Suprapubic skin (tissue), 4 donors: ENCODE results near the gene MAP4K3. TPM values are rescaled to one million over a fixed set of nuclear protein-coding genes. Genes with fewer than 3 reads are reported as not detected.

Source experiments
- DNase-seq, 2 donors: peaks; one replicate each; pipeline ENCODE4 v3.0.0-alpha.2; 2019; ENCODE audit warnings: low spot score in 2 of 2
- H3K27ac ChIP-seq: fragments of 200-600 bp; sonication (generic); one replicate; pipeline ENCODE4 v1.5.1; 2019
- H3K27me3 ChIP-seq: fragments of 200-600 bp; sonication (generic); one replicate; pipeline ENCODE4 v1.5.1; 2019
- H3K36me3 ChIP-seq: fragments of 200-600 bp; sonication (generic); one replicate; pipeline ENCODE4 v1.5.1; 2019
- H3K4me1 ChIP-seq: fragments of 200-600 bp; sonication (generic); one replicate; pipeline ENCODE4 v1.5.1; 2019
- H3K4me3 ChIP-seq: fragments of 200-600 bp; sonication (generic); one replicate; pipeline ENCODE4 v1.5.1; 2019; ENCODE audit warnings: mild to moderate bottlenecking
- H3K9me3 ChIP-seq: fragments of 200-600 bp; sonication (generic); one replicate; pipeline ENCODE4 v1.5.1; 2019
- EP300 ChIP-seq: sonication (generic); formaldehyde crosslinking; IDR thresholded peaks from one replicate; pipeline ENCODE4 v1.6.1; 2017; ENCODE audit warnings: antibody characterized with exemption
- POLR2A ChIP-seq, 2 donors: fragments of 450-650 bp; IDR thresholded peaks; one replicate each; pipeline ENCODE4 v1.6.1; 2017; ENCODE audit warnings: antibody characterized with exemption in 2 of 2, mild to moderate bottlenecking in 2 of 2, moderate library complexity in 2 of 2
- POLR2AphosphoS5 ChIP-seq, 3 donors: sonication (generic); formaldehyde crosslinking; IDR thresholded peaks; one replicate each; pipeline ENCODE4 v1.6.1; 2017; ENCODE audit warnings: antibody characterized with exemption in 3 of 3
- WGBS: methylation state at CpG from one replicate; pipeline ENCODE4 v1.1.5; 2018; 5-methylcytosine and 5-hydroxymethylcytosine counted together
- total RNA-seq, 4 donors: library from RNA; depleted of rRNA; stranded (reverse); fragments of >200 nt; gene quantifications; one replicate each; pipeline ENCODE4 v1.1.0, GENCODE V29; 2016
- TF ChIP-seq, protein P1 (sequence below), 2 donors: fragments of 200-600 bp in 1 of 2; fragments of 450-650 bp in 1 of 2; sonication (generic) in 1 of 2; IDR thresholded peaks; one replicate each; pipeline ENCODE4 v1.5.1; 2016 to 2019; ENCODE audit warnings: antibody characterized with exemption in 2 of 2, mild to moderate bottlenecking in 1 of 2, moderate library complexity in 1 of 2

The MAP4K3 gene
- total RNA-seq, 4 donors from 2014 or later: 26.3 to 59.9 (median 37.8) TPM

DNA sequence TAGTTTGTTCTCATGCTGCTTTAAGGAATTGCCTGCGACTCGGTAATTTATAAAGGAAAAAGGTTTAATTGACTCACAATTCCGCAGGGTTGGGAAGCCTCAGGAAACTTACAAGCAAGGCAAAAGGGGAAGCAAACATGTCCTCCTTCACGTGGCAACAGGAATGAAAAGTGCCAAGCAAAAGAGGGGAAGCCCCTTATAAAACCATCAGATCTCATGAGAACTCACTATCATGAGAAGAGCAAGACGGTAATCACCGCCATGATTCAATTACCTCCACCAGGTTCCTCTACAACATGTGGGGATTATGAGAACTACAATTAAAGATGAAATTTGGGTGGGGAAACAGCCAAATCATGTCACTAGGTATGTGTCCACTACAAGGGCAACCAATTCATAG, 53.9 kb downstream of the MAP4K3 start:
- Histone ChIP-seq H3K36me3 (no peaks in the 10 kb centered on the region), H3K9me3 (no peaks in the 10 kb centered on the region), H3K27me3 (no peaks in the 10 kb centered on the region), H3K27ac (no peak overlapping the region), H3K4me1 (peaks cover 22% of the 10 kb centered on the region), H3K4me3 (no peak overlapping the region)
- TF ChIP-seq EP300 (no peak), POLR2AphosphoS5 (IDR thresholded peaks at IDR 0.05) (no peak), POLR2A (IDR thresholded peaks at IDR 0.05) (no peak)
- TF ChIP-seq, protein P1, sequence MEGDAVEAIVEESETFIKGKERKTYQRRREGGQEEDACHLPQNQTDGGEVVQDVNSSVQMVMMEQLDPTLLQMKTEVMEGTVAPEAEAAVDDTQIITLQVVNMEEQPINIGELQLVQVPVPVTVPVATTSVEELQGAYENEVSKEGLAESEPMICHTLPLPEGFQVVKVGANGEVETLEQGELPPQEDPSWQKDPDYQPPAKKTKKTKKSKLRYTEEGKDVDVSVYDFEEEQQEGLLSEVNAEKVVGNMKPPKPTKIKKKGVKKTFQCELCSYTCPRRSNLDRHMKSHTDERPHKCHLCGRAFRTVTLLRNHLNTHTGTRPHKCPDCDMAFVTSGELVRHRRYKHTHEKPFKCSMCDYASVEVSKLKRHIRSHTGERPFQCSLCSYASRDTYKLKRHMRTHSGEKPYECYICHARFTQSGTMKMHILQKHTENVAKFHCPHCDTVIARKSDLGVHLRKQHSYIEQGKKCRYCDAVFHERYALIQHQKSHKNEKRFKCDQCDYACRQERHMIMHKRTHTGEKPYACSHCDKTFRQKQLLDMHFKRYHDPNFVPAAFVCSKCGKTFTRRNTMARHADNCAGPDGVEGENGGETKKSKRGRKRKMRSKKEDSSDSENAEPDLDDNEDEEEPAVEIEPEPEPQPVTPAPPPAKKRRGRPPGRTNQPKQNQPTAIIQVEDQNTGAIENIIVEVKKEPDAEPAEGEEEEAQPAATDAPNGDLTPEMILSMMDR (IDR thresholded peaks at IDR 0.05): no peak
- WGBS: 85% methylated on average over 6 of the region's 6 CpGs
- no peak for DNase-seq

DNA sequence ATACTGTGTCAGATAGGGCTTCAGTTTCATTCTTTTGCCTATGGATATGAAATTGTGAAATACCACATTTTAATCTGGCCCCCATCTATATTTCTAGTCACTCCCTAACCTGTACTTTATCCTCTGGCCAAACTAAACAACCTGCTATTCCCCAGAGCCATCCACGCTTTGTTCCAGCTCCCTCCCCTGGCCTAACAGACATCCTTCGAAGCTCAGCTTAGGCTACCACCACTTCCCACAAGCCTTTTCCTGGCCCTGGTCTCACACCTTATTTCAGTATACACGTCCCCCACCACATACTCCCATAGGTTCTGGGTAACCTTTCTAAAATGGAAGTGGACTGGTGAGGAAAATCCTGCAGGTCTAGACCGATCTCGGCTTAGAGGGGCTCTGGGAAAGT, 55.4 kb downstream of the MAP4K3 start:
- Histone ChIP-seq H3K4me1 (peaks cover 22% of the 10 kb centered on the region), H3K9me3 (no peaks in the 10 kb centered on the region), H3K27ac (no peak overlapping the region), H3K4me3 (no peak overlapping the region), H3K27me3 (no peaks in the 10 kb centered on the region), H3K36me3 (no peaks in the 10 kb centered on the region)
- DNase-seq: no peak
- TF ChIP-seq EP300 (no peak), POLR2AphosphoS5 (IDR thresholded peaks at IDR 0.05) (no peak), POLR2A (IDR thresholded peaks at IDR 0.05) (no peak)
- TF ChIP-seq, protein P1 (IDR thresholded peaks at IDR 0.05): no peak
- 72% methylated on average over 5 of the region's 5 CpGs for WGBS

DNA sequence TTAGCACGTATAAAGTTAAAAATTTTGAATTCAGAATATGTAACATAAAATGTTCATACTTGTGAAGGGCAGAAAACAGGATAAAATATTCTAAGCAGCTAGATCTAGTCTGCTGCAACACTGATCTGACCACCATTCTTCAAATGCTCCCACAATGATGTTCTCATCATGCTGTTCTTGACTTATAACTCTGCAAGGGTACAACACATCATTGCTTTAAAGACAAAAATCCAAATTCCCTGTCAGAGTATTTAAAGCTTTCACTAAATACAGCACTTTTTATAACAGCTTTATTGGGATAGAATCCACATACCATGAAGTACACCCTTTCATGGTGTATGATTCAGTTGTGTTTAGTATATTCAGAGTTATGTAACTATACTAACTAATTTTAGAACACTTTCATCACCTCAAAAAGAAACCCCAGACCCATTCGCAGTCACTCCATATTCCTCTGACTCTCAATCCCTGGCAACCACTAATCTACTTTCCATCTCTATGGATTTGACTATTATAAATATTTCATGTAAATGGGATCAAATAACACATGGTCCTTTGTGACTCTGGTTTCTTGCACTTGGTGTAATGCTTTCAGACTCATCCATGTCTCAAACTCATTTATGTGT, 56.4 kb downstream of the MAP4K3 start:
- Histone ChIP-seq H3K4me1 (peaks cover 22% of the 10 kb centered on the region), H3K4me3 (no peak overlapping the region), H3K27me3 (no peaks in the 10 kb centered on the region), H3K36me3 (peaks cover 8% of the 10 kb centered on the region), H3K9me3 (no peaks in the 10 kb centered on the region), H3K27ac (no peak overlapping the region)
- TF ChIP-seq POLR2AphosphoS5 (IDR thresholded peaks at IDR 0.05) (no peak), POLR2A (IDR thresholded peaks at IDR 0.05) (no peak), EP300 (no peak)
- TF ChIP-seq, protein P1 (IDR thresholded peaks at IDR 0.05): no peak
- 51% methylated on average over 2 of the region's 2 CpGs for WGBS
- no peak for DNase-seq

DNA sequence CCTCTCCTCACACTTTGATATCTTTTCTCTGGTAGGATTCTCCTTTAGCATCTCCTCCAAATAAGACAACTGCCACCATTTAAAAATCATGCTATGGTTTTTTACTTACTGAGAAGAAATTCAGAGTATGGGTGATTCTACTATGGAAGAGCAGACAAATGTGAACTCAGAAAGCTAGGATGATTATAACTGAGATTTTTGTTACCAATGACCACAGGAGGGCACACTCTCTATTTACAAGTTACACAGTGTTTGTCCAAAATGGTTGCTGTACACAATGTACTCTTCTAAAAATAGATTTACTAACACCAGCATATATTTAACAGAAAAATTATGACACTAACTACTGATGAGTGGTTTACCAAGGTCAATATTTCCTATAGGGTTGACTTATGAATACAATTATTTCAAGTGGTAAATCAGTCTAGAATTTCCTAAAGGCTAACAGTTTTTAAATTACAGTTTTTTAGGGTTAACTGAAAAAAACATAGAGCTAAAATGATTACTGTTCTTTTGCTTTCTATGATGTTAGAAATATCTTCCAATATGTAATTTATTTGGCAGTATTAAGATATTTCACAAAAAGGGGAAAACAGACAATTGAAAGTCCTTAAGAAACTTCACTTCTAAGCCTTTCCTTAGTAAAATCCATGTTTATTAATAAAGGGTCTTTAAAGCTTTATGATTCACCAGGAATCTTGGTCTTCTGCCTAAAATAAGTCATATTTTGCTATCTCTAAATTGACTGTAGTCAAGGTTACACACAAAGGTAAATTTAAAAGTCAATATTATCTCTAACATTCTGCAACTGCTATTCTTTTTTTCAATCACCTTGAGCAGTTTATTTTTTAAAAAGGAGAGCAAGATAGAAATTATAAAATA, 57.2 kb downstream of the MAP4K3 start:
- Histone ChIP-seq H3K27me3 (no peaks in the 10 kb centered on the region), H3K27ac (peak overlapping the region; percentile 51), H3K9me3 (no peaks in the 10 kb centered on the region), H3K36me3 (peaks cover 12% of the 10 kb centered on the region), H3K4me3 (no peak overlapping the region), H3K4me1 (peaks cover 22% of the 10 kb centered on the region)
- TF ChIP-seq POLR2AphosphoS5 (IDR thresholded peaks at IDR 0.05) (no peak), POLR2A (IDR thresholded peaks at IDR 0.05) (no peak)
- TF ChIP-seq, protein P1 (IDR thresholded peaks at IDR 0.05): peak; percentile 32 to 42
- no peak for DNase-seq

DNA sequence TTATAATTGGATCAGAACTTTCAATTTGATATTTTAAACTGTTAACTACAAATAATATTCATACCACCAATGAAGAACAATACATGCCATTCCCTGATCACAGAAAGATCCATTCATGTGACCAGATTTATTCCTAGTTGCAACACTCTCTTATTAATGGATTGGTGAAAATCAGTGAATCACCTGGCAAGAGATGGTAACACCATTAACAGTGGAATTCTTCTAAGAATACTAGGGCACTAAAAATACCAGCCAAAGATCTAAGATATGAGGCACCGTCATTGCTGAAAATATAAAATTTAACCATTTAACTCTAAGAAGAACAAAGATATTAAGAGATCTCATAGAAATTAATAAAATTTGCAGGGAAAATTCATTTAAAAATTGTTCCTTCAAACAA, 58.1 kb downstream of the MAP4K3 start:
- 31% methylated on average over 1 of the region's 1 CpG for WGBS
- H3K4me1 ChIP-seq: peaks cover 22% of the 10 kb centered on the region
- H3K9me3 ChIP-seq: no peaks in the 10 kb centered on the region
- TF ChIP-seq EP300 (no peak), POLR2AphosphoS5 (IDR thresholded peaks at IDR 0.05) (no peak), POLR2A (IDR thresholded peaks at IDR 0.05) (no peak)
- TF ChIP-seq, protein P1 (IDR thresholded peaks at IDR 0.05): no peak
- no peaks in the 10 kb centered on the region for H3K27me3 ChIP-seq
- H3K36me3 ChIP-seq: peaks cover 12% of the 10 kb centered on the region
- peak overlapping the region; percentile 51 for H3K27ac ChIP-seq
- no peak overlapping the region for H3K4me3 ChIP-seq
- DNase-seq: no peak
